Myometrial cell (primary cell): ENCODE measurements around the gene SP3. TPM values are rescaled to one million over a fixed set of nuclear protein-coding genes. Genes with fewer than 3 reads are reported as not detected.

Experiments
- total RNA-seq: library from RNA; depleted of rRNA; stranded (reverse); fragments of >200 nt; gene quantifications from 2 replicates; pipeline ENCODE4 v1.2.3, GENCODE V29; 2015

The SP3 gene
- total RNA-seq = 32.6 and 51.0 TPM in 2 replicates

DNA sequence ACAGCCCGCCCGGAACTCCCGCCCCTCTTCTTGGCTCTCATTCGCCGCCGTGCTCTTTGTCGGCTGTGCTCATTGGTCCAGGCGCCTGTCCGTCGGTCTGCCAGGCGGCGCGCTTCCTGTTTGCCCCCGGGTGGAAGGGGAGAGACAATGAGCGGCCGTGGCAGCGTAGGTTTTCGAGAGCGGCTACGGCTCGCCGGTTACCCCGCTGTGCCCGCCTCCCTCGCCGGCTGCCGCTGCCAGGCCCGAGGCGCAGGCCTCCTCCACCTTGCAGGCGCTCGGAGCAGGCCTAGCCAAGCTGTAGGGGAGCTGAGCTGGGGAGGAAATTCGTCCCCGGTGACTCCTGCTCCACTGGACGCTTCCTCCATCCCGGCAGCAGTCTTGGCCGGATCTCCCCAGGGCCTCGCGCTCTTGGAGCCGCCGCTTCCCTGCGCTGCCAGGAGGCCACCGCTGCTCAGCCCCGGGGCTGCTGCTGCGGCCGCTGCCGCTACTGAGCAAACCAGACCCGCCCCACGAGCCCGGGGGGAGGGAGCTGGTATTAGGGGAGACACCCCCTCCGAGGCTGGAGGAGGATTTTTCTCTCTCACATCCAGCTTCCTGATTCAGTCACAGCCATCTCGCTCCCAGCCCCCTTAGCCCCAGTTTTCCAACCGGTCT is at the start of gene SP3:
Gene SP3, minus strand, starts transcription at position 2 of the 654 bp plus-strand sequence. CDS start 202 bp downstream, outside the sequence.

